ENCODE data around the gene SLC22A25.
A peak's percentile ranks its signal among the peaks of the same experiment; 100 is the strongest.
"Not testable (repeated sequence)": the region's sequence is repeated elsewhere in the genome, so short reads cannot be mapped to it uniquely, and the experiment has no call there.

The SLC22A25 gene

GRCh38 chr11:63243533-63243932 lies at the start of gene SLC22A25:
Gene SLC22A25 (minus strand): TSS chr11:63243599. CDS start chr11:63229652, 13,947 bp downstream.
- DNase-seq = no peak

GRCh38 chr11:63290285-63290684 lies 46.9 kb upstream of the SLC22A25 start:
- DNase-seq = no peak

GRCh38 chr11:63289658-63290057 lies 46.3 kb upstream of the SLC22A25 start:
- no peak for DNase-seq

GRCh38 chr11:63282579-63282978 lies 39.2 kb upstream of the SLC22A25 start:
- DNase-seq = no peak

GRCh38 chr11:63280920-63281319 lies 37.5 kb upstream of the SLC22A25 start:
- DNase-seq = no peak

- peak in 1 of 2 experiments; percentile 16 for DNase-seq
Observed at GRCh38 chr11:63277345-63277943, 34.0 kb upstream of the SLC22A25 start.

- DNase-seq = peak in 1 of 2 experiments; percentile 13
Observed at GRCh38 chr11:63274776-63275175, 31.4 kb upstream of the SLC22A25 start.

- no peak for DNase-seq
Observed at GRCh38 chr11:63273685-63274084, 30.3 kb upstream of the SLC22A25 start.

GRCh38 chr11:63262547-63262946 lies 19.1 kb upstream of the SLC22A25 start:
- no peak for DNase-seq

GRCh38 chr11:63251312-63251711 lies 7.9 kb upstream of the SLC22A25 start:
- DNase-seq = no peak

GRCh38 chr11:63250162-63251050 lies 7.0 kb upstream of the SLC22A25 start:
- DNase-seq = no peak

GRCh38 chr11:63248966-63249365 lies 5.6 kb upstream of the SLC22A25 start:
- no peak for DNase-seq

- DNase-seq = not testable (repeated sequence)
Observed at GRCh38 chr11:63247237-63248002, 4.0 kb upstream of the SLC22A25 start.

GRCh38 chr11:63246045-63246444 lies 2.6 kb upstream of the SLC22A25 start:
- DNase-seq = no peak

- DNase-seq = no peak
Observed at GRCh38 chr11:63244862-63245261, 1.5 kb upstream of the SLC22A25 start.

GRCh38 chr11:63242089-63242781 lies 1.2 kb downstream of the SLC22A25 start:
- no peak for DNase-seq

GRCh38 chr11:63240791-63241379 lies 2.5 kb downstream of the SLC22A25 start:
- no peak for DNase-seq

- DNase-seq = no peak
Observed at GRCh38 chr11:63240098-63240497, 3.3 kb downstream of the SLC22A25 start.

- DNase-seq = no peak
Observed at GRCh38 chr11:63239254-63239653, 4.1 kb downstream of the SLC22A25 start.

- DNase-seq = no peak
Observed at GRCh38 chr11:63237413-63237812, 6.0 kb downstream of the SLC22A25 start.

- not testable (repeated sequence) for DNase-seq
Observed at GRCh38 chr11:63235471-63236461, 7.6 kb downstream of the SLC22A25 start.
